Stromal cell of bone marrow (primary cell): ENCODE data around the gene PPARA.
"Not testable (repeated sequence)": the region's sequence is repeated elsewhere in the genome, so short reads cannot be mapped to it uniquely, and the experiment has no call there.

Experiments used
- DNase-seq: peaks from one replicate; pipeline ENCODE4 v3.0.0-alpha.2; 2012; ENCODE audit warnings: low read depth

Gene PPARA

GRCh38 chr22:46173152-46173551 is 22.8 kb downstream of the PPARA start:
- DNase-seq, result no peak

DNA sequence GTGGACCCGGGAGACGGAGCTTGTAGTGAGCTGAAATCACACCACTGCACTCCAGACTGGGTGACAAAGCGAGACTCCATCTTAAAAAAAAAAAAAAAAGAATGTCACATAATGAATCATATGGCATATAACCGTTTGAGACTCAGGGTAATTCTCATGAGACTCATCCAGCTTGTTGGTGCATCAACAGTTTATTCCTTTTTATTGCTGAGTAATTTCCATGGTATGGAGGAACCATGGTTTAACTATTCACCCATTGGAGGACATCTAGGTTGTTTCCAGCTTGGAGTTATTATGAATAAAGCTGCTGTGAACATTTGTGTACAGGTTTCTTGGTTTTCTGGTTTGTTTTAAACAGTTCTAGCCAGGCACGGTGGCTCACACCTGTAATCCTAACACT is 25.3 kb downstream of the PPARA start:
- DNase-seq, result peak; percentile 52

DNA sequence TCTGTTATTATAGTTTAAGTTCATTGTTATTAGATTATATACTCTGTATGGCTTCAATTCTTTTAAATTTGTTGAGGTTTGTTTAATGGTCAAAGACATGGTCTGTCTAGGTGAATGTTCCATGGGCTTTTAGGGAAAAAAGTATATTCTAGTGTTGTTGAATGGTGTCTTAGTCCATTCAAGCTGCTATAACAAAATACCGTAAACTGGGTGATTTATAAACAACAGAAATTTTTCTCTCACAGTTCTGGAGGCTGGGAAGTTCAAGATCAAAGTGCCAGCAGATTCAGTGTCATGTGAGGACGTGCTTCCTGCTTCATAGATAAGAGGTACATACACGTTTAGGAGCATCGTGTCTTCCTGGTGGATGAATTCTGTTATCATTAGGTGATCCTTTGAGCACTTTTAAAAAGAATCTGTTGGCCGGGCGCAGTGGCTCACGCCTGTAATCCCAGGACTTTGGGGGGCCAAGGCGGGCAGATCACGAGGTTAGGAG is 26.2 kb downstream of the PPARA start:
- no peak for DNase-seq

DNA sequence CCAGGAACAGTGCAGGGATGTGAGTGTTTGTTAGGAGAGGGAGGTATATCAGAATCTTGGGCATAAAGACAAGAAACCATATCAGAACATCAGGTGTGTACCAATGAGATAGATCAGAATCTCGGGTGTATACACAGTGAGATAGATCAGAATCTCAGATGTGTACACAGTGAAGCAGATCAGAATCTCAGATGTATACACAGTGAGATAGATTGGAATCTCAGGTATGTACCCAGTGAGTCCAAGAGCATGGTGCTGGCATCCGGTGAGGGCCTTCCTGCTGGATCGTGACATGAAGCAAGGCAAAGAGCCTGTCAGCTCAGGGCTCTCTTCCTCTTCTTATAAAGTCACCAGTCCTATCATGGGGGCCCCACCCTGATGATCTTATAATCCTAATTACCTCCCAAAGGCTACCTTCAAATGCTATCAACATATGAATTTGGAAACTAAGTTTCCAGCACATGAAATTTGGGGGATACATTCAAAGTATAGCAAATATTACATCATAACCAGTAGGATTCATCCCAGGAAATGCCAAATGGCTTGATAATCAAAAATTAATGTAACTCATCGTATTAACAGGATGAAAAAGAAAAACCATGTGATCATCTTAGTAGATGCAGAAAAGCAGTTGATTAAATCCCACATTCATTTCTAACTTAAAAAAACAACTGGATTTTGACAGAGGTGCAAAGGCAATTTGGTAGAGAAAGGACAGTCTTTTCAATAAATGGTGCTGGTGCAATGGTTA is 28.6 kb downstream of the PPARA start:
- DNase-seq, result no peak

GRCh38 chr22:46179748-46180147 is 29.4 kb downstream of the PPARA start:
- no peak for DNase-seq

DNA sequence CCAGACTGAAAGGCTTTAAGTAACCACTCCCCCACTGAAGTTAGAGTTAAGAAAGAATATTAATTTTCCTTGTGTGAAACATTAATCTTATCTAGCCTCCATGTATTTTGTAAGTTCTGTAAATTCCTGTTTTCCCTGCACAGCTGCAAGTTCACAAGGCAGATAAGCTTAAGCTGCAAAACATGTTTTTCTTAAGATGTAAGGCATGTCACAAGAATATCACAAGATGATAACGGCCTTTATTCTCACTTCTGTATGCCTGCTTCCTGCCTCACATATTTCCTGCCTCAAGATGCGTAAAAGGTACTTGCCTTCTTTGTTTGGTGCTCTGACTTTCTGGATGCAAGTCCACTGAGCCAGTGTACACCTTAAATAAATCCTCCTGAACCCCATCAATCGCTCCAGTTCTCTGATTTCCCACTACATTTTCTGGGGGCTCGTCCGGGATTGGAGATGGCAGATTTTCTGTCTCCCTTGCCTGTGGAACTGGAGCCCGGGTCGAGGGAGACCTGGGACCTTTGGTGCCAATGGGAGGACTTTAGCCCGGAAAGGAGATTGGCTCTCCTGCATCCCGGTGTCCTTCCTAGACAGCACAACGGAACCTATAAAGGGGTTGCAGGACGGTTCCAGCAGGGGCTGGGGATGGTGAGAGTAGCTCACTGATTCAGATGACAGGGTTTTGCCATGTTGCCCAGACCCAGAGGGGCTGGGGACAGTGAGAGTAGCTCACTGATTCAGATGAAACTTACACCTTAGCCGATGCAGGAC is 30.2 kb downstream of the PPARA start:
- DNase-seq, result no peak

DNA sequence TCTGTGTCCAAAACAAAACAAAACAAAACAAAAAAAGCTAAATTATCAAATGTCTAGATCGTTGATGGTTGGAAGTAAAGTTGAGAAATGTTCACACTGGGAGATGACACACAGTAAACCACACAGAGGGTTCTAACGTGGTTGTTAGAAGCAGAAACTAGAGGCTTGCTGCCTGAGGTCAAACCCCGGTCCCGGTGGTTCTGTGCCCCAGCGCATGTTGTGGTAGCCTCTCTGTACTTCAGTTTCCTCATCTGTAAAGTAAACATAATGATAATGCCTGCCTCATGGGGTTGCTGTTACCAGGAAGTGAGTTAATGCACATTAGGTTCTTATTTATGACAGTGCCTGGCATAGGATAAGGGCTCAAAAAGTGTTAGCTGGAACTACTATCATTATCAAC is 33.4 kb downstream of the PPARA start:
- DNase-seq, result no peak

DNA sequence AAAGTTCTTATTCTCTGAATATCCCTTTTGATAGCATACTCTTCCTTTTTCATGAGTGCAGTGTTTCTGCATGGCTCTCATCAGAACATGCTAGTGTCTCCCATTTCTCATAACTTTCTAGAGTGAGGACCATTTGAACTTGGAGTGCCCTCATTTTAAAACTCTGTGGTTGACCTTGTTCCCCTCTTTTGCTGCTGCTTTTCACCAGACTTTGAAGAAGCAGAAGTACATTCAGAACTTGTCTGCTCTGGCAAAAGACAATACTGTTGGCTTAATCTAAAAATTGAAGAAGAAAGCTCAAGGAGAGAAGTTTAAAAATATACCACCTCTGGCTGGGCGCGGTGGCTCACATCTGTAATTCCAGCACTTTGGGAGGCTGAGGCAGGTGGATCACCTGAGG is 35.0 kb downstream of the PPARA start:
- DNase-seq, result no peak

DNA sequence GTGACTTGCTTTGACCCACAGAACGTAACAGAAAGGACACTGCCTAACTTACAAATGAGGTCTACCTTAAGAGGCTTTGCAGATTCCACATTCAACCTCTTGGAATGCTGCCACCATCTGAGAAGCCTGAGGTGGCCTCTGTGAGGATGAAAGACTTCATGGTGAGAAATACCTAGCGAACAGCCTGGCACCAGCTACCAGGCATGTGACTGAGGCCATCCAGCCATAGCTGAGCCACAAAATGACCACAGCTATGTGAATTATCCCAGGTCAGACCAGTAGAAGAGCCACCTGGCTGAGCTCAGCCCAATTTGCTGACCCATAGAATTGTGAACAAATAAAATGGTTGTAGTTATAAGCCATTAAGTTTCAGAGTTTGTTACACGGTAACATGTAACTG is 37.5 kb downstream of the PPARA start:
- no peak for DNase-seq

GRCh38 chr22:46192210-46192993 is 42.1 kb downstream of the PPARA start:
- DNase-seq, result no peak

GRCh38 chr22:46193898-46194310 is 43.6 kb downstream of the PPARA start:
- no peak for DNase-seq

DNA sequence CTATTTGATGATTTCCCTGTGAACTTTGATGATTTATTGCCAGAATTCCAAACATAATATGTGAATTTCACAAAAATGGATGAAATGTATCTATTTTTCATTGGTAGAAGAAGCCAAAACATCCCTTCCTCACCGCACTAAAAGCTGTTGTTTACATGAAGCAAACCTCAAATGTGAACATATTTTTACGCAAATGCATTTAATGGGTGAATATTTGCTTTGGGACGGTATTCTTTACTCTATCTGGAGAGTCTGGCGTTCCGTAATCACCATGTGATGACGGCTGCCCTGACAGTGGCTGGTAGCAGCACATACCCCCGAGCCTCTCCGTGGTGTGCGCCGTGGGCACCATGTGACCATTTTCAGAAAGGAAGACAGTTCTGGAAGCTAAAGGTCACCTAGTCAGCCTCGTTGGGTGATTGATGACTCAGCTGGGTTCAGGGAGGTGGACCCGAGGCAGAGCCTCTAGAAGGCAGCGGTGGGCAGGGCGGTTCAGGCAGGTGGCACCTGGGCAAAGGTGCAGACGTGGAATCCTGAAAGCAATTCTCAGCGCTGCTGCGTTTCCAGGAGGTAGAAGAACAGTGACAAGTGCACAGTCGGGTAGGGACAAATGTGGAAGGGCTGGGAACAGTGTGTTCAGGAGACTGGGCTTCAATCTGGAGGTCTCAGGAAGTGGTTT is 45.3 kb downstream of the PPARA start:
- DNase-seq, result no peak

DNA sequence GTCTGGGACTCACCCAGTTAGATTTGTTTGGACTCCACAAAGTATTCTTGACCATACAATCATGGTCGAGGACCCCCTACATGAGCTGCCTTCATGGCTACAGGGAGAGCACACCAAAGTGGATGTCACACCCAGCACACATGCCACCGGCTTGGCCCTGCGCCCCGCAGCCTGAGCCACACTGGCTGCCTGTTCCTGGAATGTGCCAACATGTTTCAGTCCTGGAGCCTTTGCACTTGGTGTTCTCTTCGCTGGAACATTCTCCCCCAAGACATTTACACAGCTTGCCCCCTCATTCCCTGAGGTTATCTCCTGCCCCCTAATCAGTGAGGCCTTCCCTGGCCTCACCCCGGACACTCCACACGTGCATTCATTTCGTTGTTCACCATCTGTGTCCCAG is 46.0 kb downstream of the PPARA start:
- no peak for DNase-seq

DNA sequence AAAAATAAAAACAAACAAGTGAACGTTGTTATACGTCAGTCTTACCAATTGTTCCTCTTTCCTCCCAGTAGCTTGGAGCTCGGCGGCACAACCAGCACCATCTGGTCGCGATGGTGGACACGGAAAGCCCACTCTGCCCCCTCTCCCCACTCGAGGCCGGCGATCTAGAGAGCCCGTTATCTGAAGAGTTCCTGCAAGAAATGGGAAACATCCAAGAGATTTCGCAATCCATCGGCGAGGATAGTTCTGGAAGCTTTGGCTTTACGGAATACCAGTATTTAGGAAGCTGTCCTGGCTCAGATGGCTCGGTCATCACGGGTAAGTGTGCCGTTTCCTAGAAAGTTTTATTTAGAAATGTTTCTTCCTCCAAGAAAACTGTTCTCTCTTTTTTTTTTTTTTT is 47.9 kb downstream of the PPARA start:
- no peak for DNase-seq

GRCh38 chr22:46198806-46199205 is 48.5 kb downstream of the PPARA start:
- DNase-seq, result not testable (repeated sequence)

- DNase-seq, result no peak
These were observed 50.9 kb downstream of the PPARA start for GRCh38 chr22:46201059-46201757.

DNA sequence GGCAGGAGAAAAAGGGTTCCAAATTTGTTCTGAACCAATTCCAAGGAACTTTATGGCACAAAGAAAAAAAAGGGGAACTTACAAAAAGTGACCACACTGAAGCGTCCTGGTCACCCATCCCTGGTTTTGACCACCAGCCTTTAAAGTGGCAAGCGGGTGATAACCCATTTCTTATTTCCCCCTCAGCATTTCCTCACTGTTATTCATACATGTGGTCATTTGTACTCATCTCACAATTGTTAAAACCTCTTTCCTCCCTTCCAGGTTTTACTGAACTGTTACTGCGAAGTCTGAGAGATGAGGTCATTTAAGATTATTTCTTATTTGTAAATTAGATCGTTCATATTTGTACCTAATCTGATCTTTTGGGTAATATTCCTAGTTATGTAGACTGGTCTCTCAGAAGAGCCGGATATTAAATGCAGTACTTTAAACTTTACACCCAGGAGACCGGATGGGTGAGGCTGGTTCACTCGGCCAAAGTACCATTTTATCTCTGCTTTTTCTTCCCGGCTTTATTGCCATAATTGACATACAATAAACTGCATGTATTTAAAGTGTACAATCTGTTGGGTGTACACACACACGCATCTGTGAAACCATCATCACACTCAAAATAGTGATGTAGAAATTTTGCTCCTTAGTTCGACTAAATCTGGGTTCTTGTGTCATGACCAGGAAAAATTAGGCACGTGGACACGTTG is 52.7 kb downstream of the PPARA start:
- no peak for DNase-seq

DNA sequence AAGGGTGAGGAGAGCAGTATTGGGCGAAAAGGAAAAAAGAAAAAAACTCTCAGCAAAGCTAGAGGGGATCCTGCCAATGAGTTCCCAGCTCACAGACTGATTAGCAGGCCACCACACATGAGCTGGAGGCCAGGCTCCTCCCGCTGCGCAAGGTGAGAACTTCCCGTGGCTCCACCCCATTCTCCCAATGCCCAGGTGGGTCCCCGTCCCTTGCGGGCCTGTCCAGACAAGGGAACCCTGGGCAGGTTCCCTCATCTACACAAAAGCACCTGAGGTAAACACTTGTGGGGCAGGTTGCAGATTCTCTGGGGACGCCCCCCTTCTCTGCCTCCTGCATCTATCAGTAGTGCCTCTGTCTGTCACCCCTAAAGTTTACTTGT is 53.3 kb downstream of the PPARA start:
- no peak for DNase-seq

- DNase-seq, result no peak
These were observed 58.9 kb downstream of the PPARA start for GRCh38 chr22:46209262-46209661.

DNA sequence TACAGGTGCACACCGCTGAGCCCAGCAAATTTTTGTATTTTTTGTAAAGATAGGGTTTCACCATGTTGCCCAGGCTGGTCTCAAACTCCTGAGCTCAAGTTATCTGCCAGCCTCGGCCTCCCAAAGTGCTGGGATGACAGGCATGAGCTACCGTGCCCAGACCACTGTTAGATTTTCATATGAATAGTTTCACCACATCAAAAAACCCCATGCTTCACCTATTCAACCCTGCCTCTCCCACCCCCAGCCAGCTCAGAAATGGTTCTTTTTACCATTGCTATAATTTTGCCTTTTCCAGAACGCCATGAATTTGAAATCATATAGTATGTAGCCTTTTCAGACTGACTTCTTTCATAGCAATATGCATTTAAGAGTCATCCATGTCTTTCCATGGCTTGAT is 61.9 kb downstream of the PPARA start:
- no peak for DNase-seq

GRCh38 chr22:46213052-46213451 is 62.7 kb downstream of the PPARA start:
- no peak for DNase-seq
